CD14-positive monocyte (primary cell): ENCODE data around the gene MARCHF3. TPM values are rescaled to one million over a fixed set of nuclear protein-coding genes. Genes with fewer than 3 reads are reported as not detected.

ENCODE experiments used
- DNase-seq, 3 donors: peaks; one replicate each; pipeline ENCODE4 v3.0.0-alpha.2; 2011 to 2022
- H2AFZ ChIP-seq: 2 replicates; pipeline ENCODE4 v1.6.0; 2012; ENCODE audit warnings: mild to moderate bottlenecking, low read depth, low read length, inconsistent platforms; ENCODE audit not compliant: insufficient read depth, poor library complexity, severe bottlenecking
- H3K27ac ChIP-seq, 2 donors: 1 replicate in 1 of 2; 2 replicates in 1 of 2; pipeline ENCODE4 v1.5.1; 2012 to 2013; ENCODE audit warnings: low read length in 2 of 2, control low read depth in 1 of 2, inconsistent platforms in 1 of 2, low read depth in 1 of 2, mild to moderate bottlenecking in 1 of 2
- H3K27me3 ChIP-seq, 2 donors: one replicate each; pipeline versions ENCODE4 v1.6.0 to v1.6.1; 2011 to 2013; ENCODE audit warnings: low read length in 2 of 2; ENCODE audit not compliant: control insufficient read depth in 2 of 2, insufficient read depth in 2 of 2
- H3K36me3 ChIP-seq, 2 donors: replicated peaks in 1 of 2; 1 replicate in 1 of 2; 2 replicates in 1 of 2; pipeline versions ENCODE4 v1.5.1 to v1.6.1; 2012 to 2013; ENCODE audit warnings: low read length in 2 of 2, control low read depth in 1 of 2, inconsistent platforms in 1 of 2, mild to moderate bottlenecking in 1 of 2; ENCODE audit not compliant: insufficient read depth in 2 of 2, control insufficient read depth in 1 of 2
- H3K4me1 ChIP-seq, 2 donors: 1 replicate in 1 of 2; 2 replicates in 1 of 2; pipeline versions ENCODE4 v1.5.1 to v1.6.1; 2012 to 2013; ENCODE audit warnings: low read length in 2 of 2, control low read depth in 1 of 2, inconsistent platforms in 1 of 2, mild to moderate bottlenecking in 1 of 2, moderate library complexity in 1 of 2; ENCODE audit not compliant: insufficient read depth in 2 of 2, control insufficient read depth in 1 of 2
- H3K4me2 ChIP-seq: replicated peaks from 2 replicates; pipeline ENCODE3; 2012; ENCODE audit warnings: low read length, moderate library complexity, mild to moderate bottlenecking; ENCODE audit not compliant: poor library complexity, severe bottlenecking; ENCODE audit errors: extremely low read depth
- H3K4me3 ChIP-seq, 3 experiments: fragments of 200-600 bp in 1 of 3; sonication (generic) in 1 of 3; replicated peaks in 1 of 3; 1 replicate in 2 of 3; 2 replicates in 1 of 3; pipeline ENCODE4 v1.5.1; 2011 to 2013; ENCODE audit warnings: low read length in 3 of 3, mild to moderate bottlenecking in 3 of 3, control low read depth in 2 of 3, low read depth in 2 of 3, inconsistent platforms in 1 of 3, moderate library complexity in 1 of 3
- H3K79me2 ChIP-seq: 2 replicates; pipeline ENCODE4 v1.6.0; 2012; ENCODE audit warnings: mild to moderate bottlenecking, control low read depth, inconsistent platforms, low read length, moderate library complexity; ENCODE audit not compliant: insufficient read depth
- H3K9ac ChIP-seq: 2 replicates; pipeline ENCODE4 v1.6.0; 2017; ENCODE audit warnings: low read length, mild to moderate bottlenecking; ENCODE audit not compliant: insufficient read depth, poor library complexity, severe bottlenecking
- H3K9me3 ChIP-seq, 2 donors: replicated peaks in 1 of 2; 1 replicate in 1 of 2; 2 replicates in 1 of 2; pipeline versions ENCODE4 v1.5.1 to v1.6.1; 2012 to 2013; ENCODE audit warnings: low read length in 2 of 2, control low read depth in 1 of 2; ENCODE audit not compliant: control insufficient read depth in 1 of 2, insufficient read depth in 1 of 2
- H4K20me1 ChIP-seq: 2 replicates; pipeline ENCODE4 v1.6.0; 2012; ENCODE audit warnings: mild to moderate bottlenecking, low read length, control low read depth, moderate library complexity; ENCODE audit not compliant: insufficient read depth
- H3K27ac Mint-ChIP-seq, 7 donors: one replicate each; pipeline ENCODE4 v1.8.0; 2020; ENCODE audit warnings: mild to moderate bottlenecking in 7 of 7, mixed read lengths in 7 of 7, moderate library complexity in 6 of 7, inconsistent platforms in 2 of 7
- H3K27me3 Mint-ChIP-seq, 3 donors: one replicate each; pipeline ENCODE4 v1.8.0; 2021 to 2022; ENCODE audit warnings: low read depth in 3 of 3, mild to moderate bottlenecking in 3 of 3, mixed read lengths in 3 of 3, moderate library complexity in 3 of 3, inconsistent platforms in 1 of 3
- H3K36me3 Mint-ChIP-seq, 2 donors: one replicate each; pipeline ENCODE4 v1.8.0; 2020; ENCODE audit warnings: mixed read lengths in 2 of 2, inconsistent platforms in 1 of 2, mild to moderate bottlenecking in 1 of 2
- H3K4me1 Mint-ChIP-seq: one replicate; pipeline ENCODE4 v1.8.0; 2020; ENCODE audit warnings: mild to moderate bottlenecking, mixed read lengths
- H3K4me3 Mint-ChIP-seq, 2 donors: one replicate each; pipeline ENCODE4 v1.8.0; 2020; ENCODE audit warnings: mild to moderate bottlenecking in 2 of 2, mixed read lengths in 2 of 2, moderate library complexity in 1 of 2
- H3K9me3 Mint-ChIP-seq, 7 donors: one replicate each; pipeline ENCODE4 v1.8.0; 2020 to 2022; ENCODE audit warnings: mixed read lengths in 7 of 7, mild to moderate bottlenecking in 6 of 7, moderate library complexity in 6 of 7, inconsistent platforms in 2 of 7
- CTCF ChIP-seq: fragments of 200-600 bp; IDR thresholded peaks from one replicate; pipeline ENCODE4 v1.8.0; 2022; ENCODE audit warnings: antibody characterized with exemption, mild to moderate bottlenecking
- WGBS: methylation state at CpG from one replicate; pipeline ENCODE4 v1.1.5; 2013; ENCODE audit warnings: missing lambda C conversion rate; ENCODE audit not compliant: insufficient coverage; 5-methylcytosine and 5-hydroxymethylcytosine counted together
- intact Hi-C, 2 donors: fragments of 100-400 bp; cut with micrococcal nuclease; formaldehyde crosslinking; loops; one replicate each; pipeline versions ENCODE4 v1.15.0 to v1.15.1; 2023
- polyA plus RNA-seq, 3 donors: library from polyadenylated mRNA; depleted of rRNA in 1 of 3; unstranded in 2 of 3; stranded (reverse) in 1 of 3; fragments of 300-500 nt in 2 of 3; fragments of >200 nt in 1 of 3; fragmentation: Illumina TruSeq in 2 of 3; gene quantifications; 1 replicate in 2 of 3; 2 replicates in 1 of 3; pipeline ENCODE4 v1.2.3, GENCODE V29; 2012 to 2021

Gene MARCHF3
- polyA plus RNA-seq, 3 donors: 0.88 to 1.6 (median 0.96) TPM

- Mint-ChIP-seq H3K27ac (no peak overlapping the region), H3K4me1 (peaks cover 2% of the 10 kb centered on the region), H3K36me3 (no peaks in the 10 kb centered on the region), H3K9me3 (peaks cover 0 to 3% (median 0%) of the 10 kb centered on the region in 7 donors), H3K4me3 (no peak overlapping the region), H3K27me3 (no peaks in the 10 kb centered on the region)
- no peaks in the 10 kb centered on the region for H3K4me1 ChIP-seq
- no peak overlapping the region for H3K9ac ChIP-seq
- no peaks in the 10 kb centered on the region for H3K27me3 ChIP-seq
- no peak overlapping the region for H3K27ac ChIP-seq
- H4K20me1 ChIP-seq: no peaks in the 10 kb centered on the region
- no peaks in the 10 kb centered on the region for H3K79me2 ChIP-seq
- no peak overlapping the region for H3K4me2 ChIP-seq
- TF ChIP-seq CTCF: no peak
- no peaks in the 10 kb centered on the region for H3K36me3 ChIP-seq
- DNase-seq: no peak
- intact Hi-C loops: no loop called here
- H2AFZ ChIP-seq: no peak overlapping the region
- H3K9me3 ChIP-seq: no peaks in the 10 kb centered on the region
- H3K4me3 ChIP-seq: no peak overlapping the region
- WGBS: no CpG with 5 or more reads among the region's 2 CpGs
Observed at GRCh38 chr5:126953640-126954039, 76.7 kb downstream of the MARCHF3 start.

- H2AFZ ChIP-seq: no peak overlapping the region
Observed at GRCh38 chr5:126949475-126949874, 80.9 kb downstream of the MARCHF3 start.

More at GRCh38 chr5:126949475-126949874, 80.9 kb downstream of the MARCHF3 start:
- 86% methylated on average over 1 of the region's 2 CpGs for WGBS
- no peak for TF ChIP-seq CTCF
- Mint-ChIP-seq H3K36me3 (no peaks in the 10 kb centered on the region), H3K4me1 (peaks cover 2% of the 10 kb centered on the region), H3K4me3 (no peak overlapping the region), H3K27ac (no peak overlapping the region), H3K27me3 (peaks cover 0 to 2% (median 0%) of the 10 kb centered on the region in 3 donors), H3K9me3 (no peaks in the 10 kb centered on the region)
- Histone ChIP-seq H3K9ac (no peak overlapping the region), H3K36me3 (no peaks in the 10 kb centered on the region), H3K27me3 (no peaks in the 10 kb centered on the region), H3K4me1 (no peaks in the 10 kb centered on the region), H3K9me3 (no peaks in the 10 kb centered on the region), H3K27ac (no peak overlapping the region), H3K79me2 (no peaks in the 10 kb centered on the region), H3K4me3 (no peak overlapping the region), H3K4me2 (no peak overlapping the region), H4K20me1 (no peaks in the 10 kb centered on the region)
- no peak for DNase-seq
- intact Hi-C loops: no loop called here
